Activated CD8-positive, alpha-beta T cell treated with anti-CD3 and anti-CD28 coated beads for 36 hours (primary cell): ENCODE measurements around the gene CDK19. TPM values are rescaled to one million over a fixed set of nuclear protein-coding genes. Genes with fewer than 3 reads are reported as not detected.
"Not testable (repeated sequence)": the region's sequence is repeated elsewhere in the genome, so short reads cannot be mapped to it uniquely, and the experiment has no call there.

ENCODE experiments used
- ATAC-seq: fragments of 200-7000 bp; cut with Tn5 transposase; one replicate; pipeline ENCODE4 v1.10.0; 2021; ENCODE audit warnings: mild to moderate bottlenecking, moderate library complexity
- CTCF ChIA-PET: fragments of 350-600 bp; sonication (Branson Sonifier 250); formaldehyde crosslinking; loops from one replicate; lab custom pipeline; 2021; ENCODE audit warnings: antibody characterized with exemption; lab: Charles Lee
- POLR2A ChIA-PET: fragments of 350-600 bp; sonication (Branson Sonifier 250); formaldehyde crosslinking; loops from one replicate; lab custom pipeline; 2021; ENCODE audit warnings: antibody characterized with exemption; lab: Charles Lee
- DNase-seq: peaks from one replicate; pipeline ENCODE4 v3.0.0-alpha.2; 2020
- H3K27ac Mint-ChIP-seq: one replicate; pipeline ENCODE4 v1.8.0; 2021; ENCODE audit warnings: mild to moderate bottlenecking, mixed read lengths
- H3K27me3 Mint-ChIP-seq: one replicate; pipeline ENCODE4 v1.8.0; 2021; ENCODE audit warnings: mixed read lengths
- H3K36me3 Mint-ChIP-seq: one replicate; pipeline ENCODE4 v1.8.0; 2021; ENCODE audit warnings: low read depth, mixed read lengths
- H3K4me1 Mint-ChIP-seq: one replicate; pipeline ENCODE4 v1.8.0; 2021; ENCODE audit warnings: low read depth, mixed read lengths
- H3K4me3 Mint-ChIP-seq: one replicate; pipeline ENCODE4 v1.8.0; 2021; ENCODE audit warnings: mild to moderate bottlenecking, moderate library complexity, mixed read lengths
- H3K9me3 Mint-ChIP-seq: one replicate; pipeline ENCODE4 v1.8.0; 2021; ENCODE audit warnings: mixed read lengths
- intact Hi-C: fragments of 100-400 bp; cut with micrococcal nuclease; formaldehyde crosslinking; loops from one replicate; pipeline ENCODE4 v1.10.0; 2022
- total RNA-seq, 2 experiments: library from RNA; stranded (reverse); gene quantifications; one replicate each; pipeline ENCODE4 v1.2.3, GENCODE V29; 2021
- TF ChIP-seq, protein P1 (sequence below): fragments of 200-600 bp; IDR thresholded peaks from one replicate; pipeline ENCODE4 v1.8.0; 2022; ENCODE audit warnings: antibody characterized with exemption, mild to moderate bottlenecking

CDK19 gene
- total RNA-seq, 2 experiments from 2014 or later, result 11.8 to 13.1 TPM

- no peaks in the 10 kb centered on the region for H3K4me1 Mint-ChIP-seq
- POLR2A ChIA-PET, result no interaction called here
- H3K4me3 Mint-ChIP-seq, result no peak overlapping the region
- TF ChIP-seq, protein P1, sequence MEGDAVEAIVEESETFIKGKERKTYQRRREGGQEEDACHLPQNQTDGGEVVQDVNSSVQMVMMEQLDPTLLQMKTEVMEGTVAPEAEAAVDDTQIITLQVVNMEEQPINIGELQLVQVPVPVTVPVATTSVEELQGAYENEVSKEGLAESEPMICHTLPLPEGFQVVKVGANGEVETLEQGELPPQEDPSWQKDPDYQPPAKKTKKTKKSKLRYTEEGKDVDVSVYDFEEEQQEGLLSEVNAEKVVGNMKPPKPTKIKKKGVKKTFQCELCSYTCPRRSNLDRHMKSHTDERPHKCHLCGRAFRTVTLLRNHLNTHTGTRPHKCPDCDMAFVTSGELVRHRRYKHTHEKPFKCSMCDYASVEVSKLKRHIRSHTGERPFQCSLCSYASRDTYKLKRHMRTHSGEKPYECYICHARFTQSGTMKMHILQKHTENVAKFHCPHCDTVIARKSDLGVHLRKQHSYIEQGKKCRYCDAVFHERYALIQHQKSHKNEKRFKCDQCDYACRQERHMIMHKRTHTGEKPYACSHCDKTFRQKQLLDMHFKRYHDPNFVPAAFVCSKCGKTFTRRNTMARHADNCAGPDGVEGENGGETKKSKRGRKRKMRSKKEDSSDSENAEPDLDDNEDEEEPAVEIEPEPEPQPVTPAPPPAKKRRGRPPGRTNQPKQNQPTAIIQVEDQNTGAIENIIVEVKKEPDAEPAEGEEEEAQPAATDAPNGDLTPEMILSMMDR, result no peak
- H3K27me3 Mint-ChIP-seq, result no peaks in the 10 kb centered on the region
- no peak overlapping the region for H3K27ac Mint-ChIP-seq
- DNase-seq (no peak), ATAC-seq (no peak)
- H3K9me3 Mint-ChIP-seq, result no peaks in the 10 kb centered on the region
- no peaks in the 10 kb centered on the region for H3K36me3 Mint-ChIP-seq
- intact Hi-C loops, result no loop called here
- CTCF ChIA-PET, result no interaction called here
Observed at GRCh38 chr6:110841266-110841665, 26.0 kb upstream of the CDK19 start.

- H3K9me3 Mint-ChIP-seq, H3K27ac Mint-ChIP-seq, H3K4me3 Mint-ChIP-seq, H3K27me3 Mint-ChIP-seq, ATAC-seq, H3K4me1 Mint-ChIP-seq, CTCF ChIA-PET, H3K36me3 Mint-ChIP-seq, DNase-seq, intact Hi-C loops: not testable (repeated sequence)
- POLR2A ChIA-PET, result interaction anchor here (0.7 kb wide), 1 partner anchor 20 kb away, joined by 3 read pairs; no protein-coding TSS in a partner anchor
Observed at GRCh38 chr6:110835751-110836150, 20.5 kb upstream of the CDK19 start.

DNA sequence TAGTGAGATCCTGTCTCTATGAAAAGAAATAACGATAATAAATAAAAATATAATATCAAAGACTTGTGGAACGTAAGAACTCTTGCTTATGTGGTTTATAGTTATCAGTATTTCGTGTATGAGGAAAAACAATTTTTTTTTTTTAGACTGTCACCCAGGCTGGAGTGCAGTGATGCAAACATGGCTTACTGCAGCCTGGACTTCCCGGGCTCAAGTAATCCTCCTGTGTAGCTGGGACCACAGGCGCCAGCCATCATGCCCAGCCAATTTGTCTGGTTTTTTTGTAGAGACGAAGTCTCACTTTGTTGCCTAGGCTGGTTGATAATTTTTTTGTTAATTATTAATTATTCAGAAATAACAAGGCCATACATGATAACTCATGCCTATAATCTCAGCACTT, 18.6 kb upstream of the CDK19 start:
- H3K27me3 Mint-ChIP-seq, result no peaks in the 10 kb centered on the region
- ChIA-PET POLR2A (no interaction called here), CTCF (no interaction called here)
- no peak for ATAC-seq
- H3K27ac Mint-ChIP-seq, result no peak overlapping the region
- H3K4me1 Mint-ChIP-seq, result no peaks in the 10 kb centered on the region
- H3K9me3 Mint-ChIP-seq, result no peaks in the 10 kb centered on the region
- H3K36me3 Mint-ChIP-seq, result no peaks in the 10 kb centered on the region
- intact Hi-C loops, result no loop called here
- DNase-seq, result no peak
- TF ChIP-seq, protein P1, result no peak
- no peak overlapping the region for H3K4me3 Mint-ChIP-seq

DNA sequence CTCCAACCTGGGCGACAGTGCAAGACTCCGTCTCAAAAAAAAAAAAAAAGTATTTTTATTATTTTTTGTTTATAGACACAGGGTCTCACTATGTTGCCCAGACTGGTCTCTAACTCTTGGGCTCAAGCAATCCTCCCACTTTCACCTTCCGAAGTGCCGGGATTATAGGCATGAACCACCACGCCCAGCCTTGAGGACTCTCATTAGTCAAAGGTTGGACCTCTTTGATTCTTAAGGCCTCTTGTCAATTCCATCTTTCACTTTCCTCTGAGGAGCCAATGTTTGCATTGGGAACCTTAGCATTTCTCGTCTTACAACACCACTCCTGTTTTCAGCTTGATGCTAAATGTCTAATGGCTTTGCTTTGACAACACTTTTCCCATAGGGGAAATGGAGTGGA, 16.1 kb upstream of the CDK19 start:
- ChIA-PET POLR2A (no interaction called here), CTCF (no interaction called here)
- TF ChIP-seq, protein P1, result no peak
- no peaks in the 10 kb centered on the region for H3K9me3 Mint-ChIP-seq
- DNase-seq, result no peak
- H3K4me3 Mint-ChIP-seq, result no peak overlapping the region
- intact Hi-C loops, result no loop called here
- no peaks in the 10 kb centered on the region for H3K36me3 Mint-ChIP-seq
- no peak for ATAC-seq
- no peaks in the 10 kb centered on the region for H3K27me3 Mint-ChIP-seq
- no peaks in the 10 kb centered on the region for H3K4me1 Mint-ChIP-seq
- H3K27ac Mint-ChIP-seq, result no peak overlapping the region

DNA sequence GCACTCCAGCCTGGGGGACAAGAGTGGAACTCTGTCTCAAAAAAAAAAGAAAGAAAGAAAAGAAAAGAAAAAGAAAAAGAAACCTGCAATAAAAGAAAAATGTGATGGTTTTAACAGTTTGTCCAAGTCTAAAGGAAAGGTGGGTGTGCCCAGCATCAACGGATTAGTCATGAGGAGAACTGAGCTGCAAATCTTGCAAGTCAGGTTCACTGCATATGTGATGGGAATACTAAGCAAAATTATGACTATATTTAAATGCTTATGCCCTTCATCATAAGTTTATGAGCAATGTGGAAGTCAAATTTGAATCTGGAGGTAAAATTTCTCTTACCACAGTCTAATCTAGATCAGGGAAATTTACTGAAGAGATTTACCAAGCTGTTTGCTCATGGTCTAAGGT, 13.1 kb upstream of the CDK19 start:
- DNase-seq, result no peak
- Mint-ChIP-seq H3K4me1 (no peaks in the 10 kb centered on the region), H3K9me3 (no peaks in the 10 kb centered on the region), H3K36me3 (no peaks in the 10 kb centered on the region), H3K27ac (no peak overlapping the region), H3K27me3 (no peaks in the 10 kb centered on the region), H3K4me3 (no peak overlapping the region)
- CTCF ChIA-PET, result interaction anchor here (0.7 kb wide), 1 partner anchor 414 kb away, joined by 3 read pairs; no protein-coding TSS in a partner anchor
- intact Hi-C loops, result no loop called here
- no peak for ATAC-seq
- TF ChIP-seq, protein P1, result no peak
- POLR2A ChIA-PET, result interaction anchor here (1.2 kb wide), 1 partner anchor 46 kb away, joined by 5 read pairs; the partner anchor contains the start of gene AMD1
